Activated naive CD4-positive, alpha-beta T cell (primary cell): ENCODE data around the gene THRB.

Experiments
- DNase-seq, 4 experiments: peaks; one replicate each; lab custom pipeline; 2025; lab: John Stamatoyannopoulos, UW

Gene THRB

DNA sequence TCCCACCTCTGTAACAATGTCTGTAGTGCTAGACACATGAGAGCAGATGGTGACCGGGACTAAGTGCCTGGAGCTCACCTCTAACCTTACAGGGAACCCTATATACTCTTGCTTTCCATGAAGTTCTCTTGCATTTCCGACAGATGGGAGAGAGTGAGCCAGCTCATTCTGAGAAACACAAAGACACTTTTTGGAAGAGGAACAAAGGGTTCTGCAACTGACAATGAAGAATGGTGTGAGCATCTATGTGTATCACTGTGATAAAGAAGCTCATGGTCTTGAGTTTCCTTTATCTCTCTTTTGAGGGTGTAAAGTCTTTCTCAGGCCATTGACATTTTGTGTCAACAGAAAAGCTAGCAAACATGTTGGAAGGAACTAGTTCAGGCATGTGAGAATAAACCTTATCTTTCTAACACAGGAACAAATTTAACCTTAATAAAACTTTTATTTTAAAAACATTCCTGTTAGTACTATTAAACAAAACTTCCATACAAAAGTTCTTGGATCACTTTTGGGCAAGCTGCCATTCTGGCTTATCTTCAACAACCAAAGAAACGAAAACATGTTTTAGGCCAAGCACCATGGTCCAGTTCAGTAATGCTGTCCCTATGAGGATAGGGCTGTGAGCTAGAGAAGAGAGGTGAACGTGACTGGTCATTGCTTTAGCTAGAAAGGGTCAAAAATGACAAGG lies 142.7 kb downstream of the THRB start:
- DNase-seq: no peak

DNA sequence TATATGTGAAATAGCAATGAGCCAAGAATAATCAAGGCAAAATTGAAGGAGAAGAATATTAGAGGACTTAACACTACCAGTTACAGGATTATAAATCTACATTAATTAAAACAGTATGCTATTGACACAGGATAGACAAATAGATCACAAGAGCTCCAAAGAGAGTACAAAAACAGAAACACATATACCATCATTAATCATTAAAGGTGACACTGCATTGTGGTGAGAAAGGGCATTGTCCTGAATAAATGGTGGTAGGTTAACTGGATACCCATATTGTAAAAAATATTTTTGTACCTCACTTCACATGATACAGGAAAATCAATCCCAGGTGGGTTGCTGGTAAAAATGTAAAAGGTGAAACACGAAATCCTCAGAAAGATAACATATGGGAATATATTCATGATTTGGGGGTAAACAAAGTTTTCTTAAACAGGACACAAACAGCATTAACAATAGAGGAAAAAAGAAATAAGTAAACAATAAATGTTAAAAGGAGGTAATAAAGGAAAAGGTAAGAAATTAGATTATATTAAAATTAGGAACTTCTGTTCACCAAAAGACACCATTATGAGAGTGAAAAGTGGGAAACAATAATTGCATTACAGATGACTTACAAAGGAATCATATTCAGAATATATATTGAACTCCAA lies 145.2 kb downstream of the THRB start:
- no peak for DNase-seq

DNA sequence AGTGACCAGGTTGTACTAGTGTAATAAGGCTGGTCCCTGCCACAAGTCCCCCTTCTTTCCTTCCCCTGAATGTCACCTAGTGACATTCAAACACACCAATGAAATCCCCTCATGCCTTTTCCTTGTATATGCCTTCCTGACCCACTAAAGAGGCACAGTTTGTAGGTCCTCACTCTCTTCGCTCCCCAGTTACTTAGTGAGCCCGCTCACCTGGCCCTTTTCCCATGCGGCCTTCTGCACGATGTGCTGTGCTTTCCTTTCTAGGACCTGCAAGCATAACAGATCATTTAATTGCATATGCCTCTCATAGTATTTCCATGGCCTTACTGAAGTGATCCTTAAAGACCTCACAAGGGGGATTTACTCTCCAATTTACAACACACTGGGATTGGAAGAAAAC lies 146.3 kb downstream of the THRB start:
- no peak for DNase-seq

DNA sequence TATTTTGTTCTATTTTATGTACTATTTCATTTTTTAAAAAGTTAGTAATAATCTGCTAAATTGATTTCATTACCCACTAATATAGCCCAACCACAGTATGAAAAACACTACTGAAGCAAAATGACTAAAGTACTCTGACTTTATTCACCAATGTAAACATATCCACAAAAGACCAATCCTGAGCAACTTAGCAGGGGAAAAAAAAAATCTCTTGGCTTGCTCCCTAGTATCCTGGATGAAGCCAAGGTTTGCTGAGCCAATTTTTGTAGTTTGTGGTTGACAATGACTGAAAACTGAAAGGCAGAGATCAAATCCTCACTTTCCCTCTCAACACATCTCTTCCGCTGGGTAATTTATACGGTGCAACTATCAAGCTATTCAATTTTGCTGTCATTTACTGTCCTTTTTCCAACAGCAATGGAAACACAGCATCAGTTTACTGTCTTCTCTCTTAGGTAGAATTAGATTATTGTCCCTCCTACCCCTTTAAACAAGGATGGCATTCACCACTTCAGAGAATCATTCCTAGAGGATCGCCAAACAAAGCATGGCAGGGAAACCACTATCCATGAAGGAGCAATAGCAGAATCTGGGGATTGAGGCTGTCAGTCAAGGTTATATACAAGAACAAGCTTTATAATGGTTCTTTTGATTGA lies 149.7 kb downstream of the THRB start:
- DNase-seq: no peak

DNA sequence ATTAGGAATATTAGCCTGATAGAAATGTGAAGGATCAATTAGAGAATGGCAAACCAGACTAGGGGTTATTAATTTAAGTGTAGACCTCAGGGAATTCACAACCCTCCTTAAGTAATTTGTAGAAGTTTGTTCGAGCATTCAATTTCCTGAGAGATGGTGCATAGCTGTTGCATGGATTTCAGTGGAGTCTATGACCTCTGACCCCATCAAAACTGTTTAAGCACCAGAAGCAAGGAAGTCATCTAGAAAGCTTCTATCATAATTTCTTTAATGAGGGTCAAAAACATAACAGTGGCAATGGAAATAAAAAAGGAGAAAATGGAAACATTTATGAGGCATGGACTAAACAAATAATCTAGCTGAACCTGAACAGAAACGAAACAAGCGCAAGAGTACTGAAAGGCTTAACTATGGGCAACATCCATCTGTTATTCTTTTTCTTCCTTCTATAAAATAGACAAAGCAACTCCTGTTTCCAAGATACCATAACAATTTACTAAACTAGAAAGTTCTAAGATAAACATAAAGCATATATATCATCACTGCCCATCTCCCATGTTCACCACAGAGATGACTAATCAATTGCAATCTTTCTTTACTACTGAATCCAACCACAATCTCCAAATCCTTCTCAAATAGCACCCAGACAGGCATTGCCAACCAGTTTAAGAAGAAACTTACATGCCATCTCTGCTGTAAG lies 151.4 kb downstream of the THRB start:
- DNase-seq: no peak

DNA sequence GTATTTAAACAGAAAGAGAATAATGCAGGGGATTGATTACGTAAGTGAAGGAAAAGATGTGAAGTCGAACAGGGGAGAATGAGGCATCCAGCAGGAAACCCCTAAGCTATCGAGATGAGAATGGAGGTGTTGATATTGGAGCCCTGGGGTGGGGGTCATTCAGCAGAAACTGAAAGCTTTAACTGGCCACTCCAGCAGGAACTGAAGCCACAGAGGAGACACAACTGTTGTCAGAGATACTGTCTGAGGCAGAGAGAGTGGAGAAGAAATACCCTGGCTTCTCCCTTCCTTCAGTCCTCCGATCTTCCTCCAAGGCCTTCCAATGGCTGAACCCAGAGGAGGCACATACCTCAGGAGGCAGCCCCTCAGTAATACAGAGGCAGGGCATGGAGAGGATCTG lies 152.4 kb downstream of the THRB start:
- no peak for DNase-seq

DNA sequence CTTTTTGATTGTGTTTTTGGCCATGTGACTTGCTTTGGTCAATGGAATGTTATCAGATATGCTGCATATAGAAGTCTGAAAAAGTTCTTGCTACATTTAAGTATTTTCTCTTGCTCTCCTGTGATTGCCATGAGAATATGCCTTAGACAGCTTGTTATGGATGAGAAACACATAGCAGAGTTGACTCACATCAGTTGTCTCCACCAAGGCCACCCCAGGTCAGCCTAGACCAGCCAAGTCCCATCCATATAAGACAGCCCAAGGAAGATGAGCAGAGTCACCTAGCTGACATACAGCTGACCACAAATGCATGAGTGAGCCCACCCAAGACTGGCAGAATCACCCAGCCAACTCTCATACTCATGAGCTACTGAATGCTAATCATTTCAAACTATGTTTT lies 153.0 kb downstream of the THRB start:
- DNase-seq: no peak

DNA sequence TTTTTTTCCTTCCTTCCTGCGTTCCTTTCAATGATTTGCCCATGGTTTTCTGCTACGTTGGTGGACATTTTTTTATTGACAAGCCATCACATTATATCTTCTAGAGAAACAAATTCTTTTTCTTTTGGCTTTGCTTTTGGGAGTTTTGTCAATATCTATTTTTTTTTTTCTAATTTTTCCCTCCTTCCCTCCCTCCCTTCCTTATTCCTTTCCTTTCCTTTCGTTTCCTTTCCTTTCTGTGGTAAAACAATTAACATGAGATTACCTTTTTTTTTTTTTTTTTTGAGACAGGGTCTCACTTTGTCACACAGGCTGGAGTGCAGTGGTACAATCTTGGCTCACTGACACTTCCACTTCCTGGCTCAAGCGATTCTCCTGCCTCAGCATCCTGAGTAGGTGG lies 153.7 kb downstream of the THRB start:
- DNase-seq: no peak

DNA sequence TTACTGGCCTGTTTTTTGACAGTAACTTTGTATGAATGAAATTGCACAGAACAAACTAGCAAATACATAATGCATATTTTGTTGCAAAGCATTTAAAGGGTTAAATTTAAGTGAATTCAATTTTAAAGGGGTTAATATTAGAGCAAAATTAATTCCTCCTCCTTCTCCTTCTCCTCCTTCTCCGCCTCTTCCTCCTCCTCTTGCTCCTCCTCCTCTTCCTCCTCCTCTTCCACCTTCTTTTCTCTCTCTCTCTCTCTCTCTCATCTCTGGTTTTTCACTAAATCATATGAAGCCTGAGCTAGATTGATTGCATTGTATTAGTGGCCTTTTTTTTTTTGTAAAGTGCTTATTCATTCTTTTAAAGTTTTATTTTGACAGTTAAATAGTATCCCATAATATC lies 154.5 kb downstream of the THRB start:
- no peak for DNase-seq

DNA sequence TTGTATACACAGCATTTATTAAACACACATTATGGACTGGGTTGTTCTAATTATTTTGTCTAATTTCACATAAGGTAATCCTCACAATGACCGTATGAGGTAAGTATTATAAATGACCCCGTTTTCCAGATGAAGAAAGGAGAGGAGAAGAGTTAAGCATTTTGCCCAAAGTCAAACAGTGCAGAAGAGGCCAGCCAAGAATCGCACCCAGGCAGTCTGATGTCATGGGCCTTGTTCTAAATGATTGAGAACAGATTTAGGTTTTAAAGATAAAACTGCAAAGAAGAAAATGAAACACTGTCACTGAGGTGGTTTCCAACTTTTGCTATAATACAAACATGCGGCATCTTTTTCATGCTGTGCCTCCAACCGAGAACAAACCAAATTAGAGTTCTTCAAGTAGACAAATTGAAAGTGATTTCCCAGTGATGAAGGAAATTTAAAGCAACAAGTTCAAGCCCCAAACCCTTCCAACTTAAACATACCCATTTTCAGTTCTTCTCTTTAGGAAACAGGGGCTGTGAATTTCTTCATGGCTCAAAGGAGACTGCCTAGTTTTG lies 155.3 kb downstream of the THRB start:
- no peak for DNase-seq

DNA sequence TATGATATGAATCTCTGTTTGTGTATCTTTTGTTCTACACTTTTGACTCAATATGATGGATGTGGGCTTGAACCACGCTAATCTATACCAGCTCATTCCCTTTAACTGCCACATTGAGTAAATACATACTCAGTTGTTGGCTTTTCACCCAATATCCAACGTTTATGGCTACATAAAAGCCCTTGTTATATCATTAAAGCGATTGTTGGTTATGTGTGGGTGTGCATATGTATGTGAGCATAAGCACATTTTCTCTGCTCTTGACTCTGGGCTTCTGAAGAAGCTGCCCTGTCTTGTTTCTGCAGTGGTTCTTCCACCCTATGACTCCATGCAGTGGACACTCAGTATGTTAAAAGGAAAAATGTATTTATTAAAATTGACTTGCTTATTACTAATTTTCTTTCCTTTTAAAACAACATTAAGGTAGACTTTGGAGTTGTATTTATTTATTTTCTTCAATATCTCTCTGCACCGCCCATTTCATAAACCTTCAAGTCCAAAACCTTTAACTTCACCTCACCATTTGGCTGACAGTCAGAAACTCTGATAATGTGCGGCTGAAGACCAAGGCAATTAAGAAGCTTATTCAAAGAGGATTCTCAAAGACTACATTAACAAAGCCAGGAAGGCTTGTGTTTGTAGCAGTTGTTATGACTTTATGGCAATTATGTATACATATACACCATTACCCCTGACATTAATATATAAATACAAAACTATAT lies 156.1 kb downstream of the THRB start:
- no peak for DNase-seq

DNA sequence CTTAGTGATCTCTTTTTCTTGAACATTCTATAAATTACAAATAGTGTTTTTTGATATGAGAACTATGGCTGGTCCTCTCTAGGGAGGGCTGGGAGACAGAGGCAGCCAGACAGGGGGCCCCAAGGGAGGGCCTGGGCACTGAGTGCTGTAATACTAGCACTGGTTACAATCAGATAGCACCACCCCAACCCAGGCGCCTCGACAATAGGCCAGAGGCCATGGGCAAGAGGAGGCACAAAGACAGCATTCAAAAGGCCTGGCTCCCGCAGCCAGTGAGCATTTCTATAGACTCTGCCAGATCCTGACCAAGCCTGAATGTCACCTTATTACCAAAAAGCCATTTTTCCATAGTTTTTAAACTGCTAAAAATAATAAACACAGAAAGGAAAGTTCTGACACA lies 158.5 kb downstream of the THRB start:
- DNase-seq: no peak

DNA sequence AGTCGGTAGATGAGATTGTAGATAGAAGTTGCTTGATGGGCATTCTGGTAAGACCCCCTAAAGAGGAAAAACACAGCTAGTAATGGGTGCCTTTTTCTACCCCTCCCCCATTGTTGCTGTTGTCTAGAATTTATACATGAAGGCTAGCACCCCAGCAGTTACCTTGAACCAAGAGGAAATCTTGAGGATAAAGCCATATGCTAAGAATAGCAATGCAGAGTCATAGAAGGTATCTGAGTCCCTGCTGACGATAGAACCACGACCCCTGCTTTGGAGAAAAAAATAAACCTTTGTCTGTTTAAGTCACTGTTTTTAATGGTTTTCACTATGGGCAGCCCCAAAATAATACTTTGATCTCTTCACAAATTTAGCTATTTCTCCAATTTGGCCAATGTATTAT lies 162.6 kb downstream of the THRB start:
- DNase-seq: no peak

DNA sequence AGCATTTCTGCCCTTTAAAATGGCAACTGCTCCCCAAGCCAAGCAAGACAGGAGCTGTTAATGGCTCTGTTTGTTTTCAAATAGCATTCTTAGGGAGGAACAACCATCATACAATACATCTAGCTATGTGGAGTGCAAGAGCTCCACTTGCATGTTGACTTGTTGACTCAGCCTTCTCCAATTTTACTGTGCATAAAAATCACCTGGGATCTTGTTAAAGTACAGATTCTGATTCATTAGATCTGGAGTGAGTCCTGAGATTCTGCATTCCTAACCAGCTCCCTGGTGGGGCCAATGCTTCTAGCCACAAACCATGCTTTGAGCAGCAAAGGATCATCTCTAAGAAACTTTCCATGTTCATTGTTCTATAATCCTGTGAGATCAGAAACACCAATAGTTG lies 171.4 kb downstream of the THRB start:
- no peak for DNase-seq

DNA sequence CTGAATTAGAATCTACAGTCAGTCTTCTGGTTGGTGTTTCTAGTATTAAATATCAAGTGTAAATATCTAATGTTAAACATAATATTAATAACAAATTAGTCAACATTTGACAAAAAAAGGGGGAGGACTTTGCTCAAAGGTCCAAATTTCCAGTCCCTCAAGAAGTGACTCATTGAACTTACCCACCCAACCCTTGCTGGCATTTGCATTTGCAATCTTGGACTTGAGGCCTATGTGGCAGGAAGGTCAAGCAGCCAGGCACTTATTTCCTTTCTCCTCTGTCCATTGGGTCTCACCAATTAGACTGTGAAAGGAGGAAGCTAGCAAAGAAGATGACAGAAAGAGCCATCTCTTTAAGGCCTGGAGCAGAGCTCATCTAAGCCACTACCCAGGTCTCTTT lies 174.0 kb downstream of the THRB start:
- no peak for DNase-seq

DNA sequence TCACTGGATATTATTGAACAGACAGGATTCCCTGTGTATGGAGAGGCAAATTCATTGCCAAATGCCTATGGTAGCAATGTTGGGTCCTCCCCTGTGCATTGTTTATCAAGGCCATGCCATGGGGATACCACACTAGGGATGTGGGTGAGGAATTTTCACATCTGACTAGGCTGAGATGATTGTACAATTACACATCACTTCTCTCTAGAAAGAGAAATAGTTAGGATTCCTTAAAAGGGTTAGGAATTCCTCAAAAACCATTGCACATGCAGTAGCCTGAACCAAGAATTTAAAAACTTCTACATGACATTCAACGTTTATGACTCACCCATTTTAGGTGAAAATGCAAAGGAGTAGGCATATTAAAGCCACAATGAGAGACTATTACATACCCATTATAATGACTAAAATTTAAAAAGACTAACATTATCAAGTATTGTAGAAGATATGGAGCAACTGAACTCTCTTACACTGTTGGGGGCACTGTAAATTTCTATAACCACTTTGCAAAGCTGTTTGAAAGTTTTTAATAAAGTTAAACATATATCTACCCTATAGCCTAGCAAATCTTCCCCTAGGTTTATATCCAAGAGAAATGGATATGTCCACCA lies 175.9 kb downstream of the THRB start:
- no peak for DNase-seq

DNA sequence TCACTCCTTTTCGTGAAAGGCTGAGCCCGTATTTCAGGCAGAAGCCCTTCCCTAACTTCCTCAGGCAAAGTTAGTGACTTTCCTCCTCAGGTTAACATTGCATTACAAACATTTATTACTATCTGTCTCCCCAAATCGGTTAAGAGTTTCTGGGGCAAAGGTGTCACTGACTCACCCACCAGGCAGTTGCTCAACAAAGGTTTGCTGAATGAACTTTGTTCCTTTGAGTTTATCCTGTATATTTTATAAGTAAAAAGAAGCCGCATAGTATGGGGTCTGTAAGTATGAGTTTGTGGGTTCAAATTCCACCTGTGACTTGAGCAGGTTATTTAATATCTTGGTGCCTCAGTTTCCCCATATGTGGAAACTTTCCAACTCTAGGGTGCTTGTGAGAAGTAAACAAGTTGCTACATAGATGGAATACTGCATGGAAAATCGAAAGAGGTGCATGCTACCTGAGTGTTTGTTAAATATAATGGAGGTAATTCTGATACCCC lies 177.7 kb downstream of the THRB start:
- DNase-seq: no peak

DNA sequence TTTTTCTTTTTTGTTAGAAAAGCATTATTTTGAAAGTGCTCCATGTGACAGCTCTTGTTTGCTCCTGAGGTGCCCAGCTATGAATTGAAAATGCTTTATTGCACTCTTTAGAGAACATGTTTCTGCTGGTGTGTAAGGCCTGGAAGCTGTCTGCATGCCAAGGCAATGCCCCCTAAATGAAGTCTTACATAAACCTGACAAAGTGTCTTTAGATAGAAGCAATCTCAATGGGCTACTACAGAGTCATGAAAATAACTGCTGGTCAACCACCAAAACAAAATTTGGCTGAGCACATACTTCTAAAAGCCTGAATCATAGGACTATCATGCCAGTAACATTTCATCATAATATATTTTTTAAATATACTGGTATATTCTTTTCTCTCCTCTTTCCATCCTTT lies 178.7 kb downstream of the THRB start:
- DNase-seq: no peak

DNA sequence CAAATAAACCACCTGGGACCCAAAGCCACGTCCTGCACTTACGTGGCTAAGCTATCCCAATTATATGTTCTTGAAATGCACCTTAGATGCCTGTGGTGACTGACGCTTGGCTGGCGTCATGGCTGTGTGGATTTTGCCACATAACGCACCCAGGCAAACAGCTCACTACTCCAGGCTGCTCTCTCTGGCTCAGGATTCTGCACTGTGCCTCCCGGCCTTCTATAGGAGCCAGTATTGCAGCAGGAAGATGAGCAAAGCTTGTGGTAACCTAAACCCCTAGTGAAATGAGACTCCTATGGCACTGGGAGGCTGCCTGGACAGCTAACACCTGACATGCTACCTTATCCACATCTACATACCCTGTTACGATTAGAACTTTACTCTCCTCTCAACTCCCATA lies 179.3 kb downstream of the THRB start:
- no peak for DNase-seq

DNA sequence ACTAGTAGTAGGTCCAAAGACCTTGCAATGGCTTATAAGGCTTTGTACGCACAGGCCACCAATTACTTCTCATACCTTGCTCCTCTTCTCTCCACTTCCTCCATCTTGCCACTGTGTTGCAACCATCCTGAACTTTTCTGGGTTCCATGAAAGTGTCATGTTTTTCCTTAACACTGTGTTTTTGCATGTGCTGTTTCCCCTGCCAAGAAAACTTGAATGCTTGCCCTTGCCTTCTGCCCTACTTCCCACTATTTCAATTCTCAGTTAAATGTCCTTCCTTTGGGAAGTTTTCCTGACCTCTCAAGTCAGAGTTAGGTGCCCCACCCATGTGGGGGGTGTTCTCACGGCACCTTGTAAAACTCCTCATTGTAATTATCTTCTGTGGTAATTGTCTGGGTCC lies 182.8 kb downstream of the THRB start:
- DNase-seq: no peak

DNA sequence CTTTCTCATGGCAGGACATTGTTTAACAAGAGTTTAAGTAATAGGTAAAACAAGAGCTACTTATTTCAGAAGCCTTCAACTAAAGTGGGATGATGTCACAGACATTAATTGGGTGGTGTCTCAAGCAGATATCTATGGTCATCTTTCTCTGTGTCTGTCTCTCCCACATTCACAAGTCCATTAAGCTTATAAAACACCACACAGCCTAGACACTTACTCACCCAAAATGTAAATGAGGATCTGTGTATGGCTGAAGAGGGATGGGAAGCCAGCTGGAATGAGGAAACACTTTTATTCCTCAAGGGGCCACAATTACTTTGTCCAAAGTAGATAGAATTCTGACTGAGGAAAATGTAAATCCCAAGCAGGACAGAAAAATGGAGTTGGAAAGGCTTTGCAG lies 183.8 kb downstream of the THRB start:
- DNase-seq: no peak
